Measurements from ENCODE around the gene DBP. TPM values are rescaled to one million over a fixed set of nuclear protein-coding genes. Genes with fewer than 3 reads are reported as not detected.
"Not testable (repeated sequence)": the region's sequence is repeated elsewhere in the genome, so short reads cannot be mapped to it uniquely, and the experiment has no call there.

Gene DBP
- total RNA-seq, 4 donors from 2014 or later, result 2.4 to 20.1 (median 10.1) TPM

GRCh38 chr19:48659768-48660167 is 22.6 kb upstream of the DBP start:
- H3K27ac ChIP-seq, result no peak overlapping the region
- H3K9me3 ChIP-seq, result no peaks in the 10 kb centered on the region
- H3K27me3 ChIP-seq, result no peaks in the 10 kb centered on the region
- H3K4me1 ChIP-seq, result peaks cover 0 to 16% (median 2%) of the 10 kb centered on the region in 4 donors
- no peak for TF ChIP-seq POLR2A (IDR thresholded peaks at IDR 0.05)
- DNase-seq (ENCODE audit: low spot score in 2 of 2), result no peak
- H3K36me3 ChIP-seq, result no peaks in the 10 kb centered on the region
- no peak overlapping the region for H3K4me3 ChIP-seq
- WGBS, 2 donors, result 76 to 80% methylated on average over 5 of the region's 5 CpGs

DNA sequence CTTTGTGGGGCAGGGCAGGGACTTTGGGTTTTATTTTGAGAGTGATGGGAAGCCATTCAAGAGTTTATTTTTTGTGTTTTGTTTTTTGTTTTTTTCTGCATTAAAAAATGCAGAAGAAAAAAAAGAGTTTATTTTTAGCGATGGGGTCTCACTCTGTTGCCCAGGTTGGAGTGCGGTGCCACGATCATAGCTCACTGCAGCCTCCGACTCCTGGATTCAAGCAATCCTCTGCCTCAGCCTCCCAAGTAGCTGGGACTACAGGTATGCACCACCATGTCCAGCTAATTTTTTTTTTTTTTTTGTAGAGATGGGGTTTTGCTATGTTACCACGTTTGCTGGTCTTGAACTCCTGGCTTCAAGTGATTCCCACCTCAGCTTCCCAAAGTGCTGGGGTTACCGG is 21.3 kb upstream of the DBP start:
- peaks cover 0 to 16% (median 2%) of the 10 kb centered on the region in 4 donors for H3K4me1 ChIP-seq
- DNase-seq (ENCODE audit: low spot score in 2 of 2), result no peak
- no peaks in the 10 kb centered on the region for H3K27me3 ChIP-seq
- no peak overlapping the region for H3K27ac ChIP-seq
- H3K36me3 ChIP-seq, result no peaks in the 10 kb centered on the region
- H3K9me3 ChIP-seq, result no peaks in the 10 kb centered on the region
- TF ChIP-seq EP300 (IDR thresholded peaks at IDR 0.05) (no peak), POLR2A (IDR thresholded peaks at IDR 0.05) (no peak)
- TF ChIP-seq, protein P1, sequence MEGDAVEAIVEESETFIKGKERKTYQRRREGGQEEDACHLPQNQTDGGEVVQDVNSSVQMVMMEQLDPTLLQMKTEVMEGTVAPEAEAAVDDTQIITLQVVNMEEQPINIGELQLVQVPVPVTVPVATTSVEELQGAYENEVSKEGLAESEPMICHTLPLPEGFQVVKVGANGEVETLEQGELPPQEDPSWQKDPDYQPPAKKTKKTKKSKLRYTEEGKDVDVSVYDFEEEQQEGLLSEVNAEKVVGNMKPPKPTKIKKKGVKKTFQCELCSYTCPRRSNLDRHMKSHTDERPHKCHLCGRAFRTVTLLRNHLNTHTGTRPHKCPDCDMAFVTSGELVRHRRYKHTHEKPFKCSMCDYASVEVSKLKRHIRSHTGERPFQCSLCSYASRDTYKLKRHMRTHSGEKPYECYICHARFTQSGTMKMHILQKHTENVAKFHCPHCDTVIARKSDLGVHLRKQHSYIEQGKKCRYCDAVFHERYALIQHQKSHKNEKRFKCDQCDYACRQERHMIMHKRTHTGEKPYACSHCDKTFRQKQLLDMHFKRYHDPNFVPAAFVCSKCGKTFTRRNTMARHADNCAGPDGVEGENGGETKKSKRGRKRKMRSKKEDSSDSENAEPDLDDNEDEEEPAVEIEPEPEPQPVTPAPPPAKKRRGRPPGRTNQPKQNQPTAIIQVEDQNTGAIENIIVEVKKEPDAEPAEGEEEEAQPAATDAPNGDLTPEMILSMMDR (IDR thresholded peaks at IDR 0.05), result no peak
- 90 to 91% methylated on average over 6 of the region's 6 CpGs for WGBS, 2 donors
- H3K4me3 ChIP-seq, result no peak overlapping the region

DNA sequence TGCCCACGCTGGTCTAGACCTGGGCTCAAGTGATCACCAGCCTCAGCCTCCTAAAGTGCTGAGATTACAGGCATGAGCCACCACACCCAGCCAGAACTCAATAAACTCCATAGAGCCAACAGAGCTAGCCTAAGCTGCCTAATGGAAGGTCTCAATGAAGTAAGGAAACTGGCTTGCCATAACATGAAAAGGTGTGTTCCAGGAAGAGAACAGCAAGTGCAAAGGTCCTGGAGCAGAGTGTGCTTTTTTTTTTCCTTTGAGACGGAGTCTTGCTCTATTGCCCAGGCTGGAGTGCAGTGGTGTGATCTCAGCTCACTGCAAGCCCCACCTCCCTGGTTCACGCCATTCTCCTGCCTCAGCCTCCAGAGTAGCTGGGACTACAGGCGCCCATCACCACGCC is 20.6 kb upstream of the DBP start:
- 84 to 85% methylated on average over 5 of the region's 5 CpGs for WGBS, 2 donors
- H3K27me3 ChIP-seq; H3K4me3 ChIP-seq; DNase-seq (ENCODE audit: low spot score in 2 of 2); H3K36me3 ChIP-seq; H3K9me3 ChIP-seq: not testable (repeated sequence)
- H3K4me1 ChIP-seq, result peaks cover 0 to 16% (median 2%) of the 10 kb centered on the region in 4 donors
- peak overlapping the region in 1 of 4 donors; percentile 4 for H3K27ac ChIP-seq

GRCh38 chr19:48656840-48657474 is 19.8 kb upstream of the DBP start:
- WGBS, 2 donors, result 33 to 40% methylated on average over 16 of the region's 16 CpGs
- Histone ChIP-seq H3K4me3 (no peak overlapping the region), H3K4me1 (peaks cover 0 to 16% (median 2%) of the 10 kb centered on the region in 4 donors), H3K27ac (peak overlapping the region in 2 of 4 donors; percentile 9 to 66), H3K36me3 (no peaks in the 10 kb centered on the region), H3K9me3 (no peaks in the 10 kb centered on the region), H3K27me3 (no peaks in the 10 kb centered on the region)
- TF ChIP-seq EP300 (IDR thresholded peaks at IDR 0.05), result no peak
- TF ChIP-seq, protein P1 (IDR thresholded peaks at IDR 0.05), result no peak
- no peak for TF ChIP-seq POLR2A (IDR thresholded peaks at IDR 0.05)
- DNase-seq (ENCODE audit: low spot score in 2 of 2), result peak; percentile 22 to 42

GRCh38 chr19:48654299-48655059 is 17.3 kb upstream of the DBP start:
- no peak for DNase-seq (ENCODE audit: low spot score in 2 of 2)
- Histone ChIP-seq H3K36me3 (no peaks in the 10 kb centered on the region), H3K4me1 (no peaks in the 10 kb centered on the region), H3K9me3 (no peaks in the 10 kb centered on the region), H3K27ac (no peak overlapping the region), H3K4me3 (no peak overlapping the region), H3K27me3 (no peaks in the 10 kb centered on the region)
- WGBS, 2 donors, result 40 to 46% methylated on average over 9 to 10 of the region's 11 CpGs
- TF ChIP-seq EP300 (IDR thresholded peaks at IDR 0.05) (no peak), POLR2A (IDR thresholded peaks at IDR 0.05) (no peak)
- TF ChIP-seq, protein P1 (IDR thresholded peaks at IDR 0.05), result no peak

DNA sequence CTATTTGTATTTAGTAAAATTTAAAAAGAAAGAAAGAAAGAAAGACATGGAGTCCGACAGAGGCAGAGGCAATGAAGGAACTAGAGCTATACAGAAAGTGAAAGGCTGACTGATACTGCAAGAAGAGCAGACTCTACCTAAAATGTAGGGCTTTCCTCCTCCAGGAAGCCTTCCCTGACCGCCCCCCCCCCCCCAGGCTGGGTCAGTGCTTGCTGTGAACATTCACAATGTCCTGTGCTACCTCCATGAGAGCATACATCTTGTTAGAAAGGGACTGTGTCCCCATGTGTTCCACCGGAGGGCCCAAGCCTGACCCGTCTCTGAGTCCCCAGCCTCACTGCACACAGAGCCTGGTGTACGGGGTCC is 14.5 kb upstream of the DBP start:
- no peak overlapping the region for H3K4me3 ChIP-seq
- H3K27me3 ChIP-seq, result no peaks in the 10 kb centered on the region
- no peak for DNase-seq (ENCODE audit: low spot score in 2 of 2)
- 74 to 86% methylated on average over 5 of the region's 5 CpGs for WGBS, 2 donors
- H3K4me1 ChIP-seq, result peaks cover 0 to 3% (median 0%) of the 10 kb centered on the region in 4 donors
- H3K9me3 ChIP-seq, result no peaks in the 10 kb centered on the region
- TF ChIP-seq POLR2A (IDR thresholded peaks at IDR 0.05) (no peak), EP300 (IDR thresholded peaks at IDR 0.05) (no peak)
- TF ChIP-seq, protein P1 (IDR thresholded peaks at IDR 0.05), result no peak
- no peaks in the 10 kb centered on the region for H3K36me3 ChIP-seq
- H3K27ac ChIP-seq, result no peak overlapping the region
